Nephron (organoid): ENCODE results near the gene TSGA10.
"Not testable (repeated sequence)": the region's sequence is repeated elsewhere in the genome, so short reads cannot be mapped to it uniquely, and the experiment has no call there.

Experiments
- H3K27ac Mint-ChIP-seq, 3 experiments: 2 replicates each; pipeline ENCODE4 v1.8.0; 2020; ENCODE audit warnings: mixed read lengths in 3 of 3, mild to moderate bottlenecking in 2 of 3, moderate library complexity in 1 of 3
- H3K27me3 Mint-ChIP-seq: 2 replicates; pipeline ENCODE4 v1.8.0; 2021; ENCODE audit warnings: low read depth, mild to moderate bottlenecking, moderate library complexity, mixed read lengths
- H3K36me3 Mint-ChIP-seq: 2 replicates; pipeline ENCODE4 v1.8.0; 2020; ENCODE audit warnings: low read depth, mixed read lengths
- H3K4me1 Mint-ChIP-seq: 2 replicates; pipeline ENCODE4 v1.8.0; 2020; ENCODE audit warnings: mixed read lengths
- H3K4me3 Mint-ChIP-seq, 3 experiments: 2 replicates each; pipeline ENCODE4 v1.8.0; 2020; ENCODE audit warnings: mild to moderate bottlenecking in 3 of 3, mixed read lengths in 3 of 3, moderate library complexity in 2 of 3
- H3K9me3 Mint-ChIP-seq: 2 replicates; pipeline ENCODE4 v1.8.0; 2020; ENCODE audit warnings: mixed read lengths
- CTCF ChIP-seq, 3 experiments: fragments of 200-600 bp; sonication (generic); IDR thresholded peaks; one replicate each; pipeline ENCODE4 v1.5.0; 2021; ENCODE audit warnings: antibody characterized with exemption in 3 of 3; ENCODE audit not compliant: unreplicated experiment in 3 of 3

The TSGA10 gene

GRCh38 chr2:99150706-99151105 lies 4.0 kb downstream of the TSGA10 start:
- Mint-ChIP-seq H3K36me3 (no peaks in the 10 kb centered on the region), H3K4me3 (peak overlapping the region in 1 of 3 experiments; percentile 11), H3K4me1 (peaks cover 17% of the 10 kb centered on the region), H3K27ac (no peak overlapping the region), H3K27me3 (no peaks in the 10 kb centered on the region), H3K9me3 (no peaks in the 10 kb centered on the region)
- TF ChIP-seq CTCF (IDR thresholded peaks at IDR 0.05; ENCODE audit: unreplicated experiment in 3 of 3), result no peak

- peak within 1 kb of the TSS; percentile 86 to 90 (median 88) for H3K27ac Mint-ChIP-seq
- peaks cover 18% of the 10 kb centered on the region for H3K36me3 Mint-ChIP-seq
- no peaks in the 10 kb centered on the region for H3K4me1 Mint-ChIP-seq
- H3K9me3 Mint-ChIP-seq, result peaks cover 3% of the 10 kb centered on the region
- TF ChIP-seq CTCF (IDR thresholded peaks at IDR 0.05; ENCODE audit: unreplicated experiment in 3 of 3), result no peak
- no peaks in the 10 kb centered on the region for H3K27me3 Mint-ChIP-seq
- H3K4me3 Mint-ChIP-seq, result peak within 1 kb of the TSS; percentile 90 to 98 (median 91)
These were observed 13.3 kb downstream of the TSGA10 start, which contains the start of gene C2orf15 for GRCh38 chr2:99141110-99142108. Gene C2orf15 (plus strand): TSS chr2:99141707. CDS start chr2:99150559, 8,852 bp downstream.

GRCh38 chr2:99140860-99141109 lies 14.0 kb downstream of the TSGA10 start:
- peaks cover 22% of the 10 kb centered on the region for H3K36me3 Mint-ChIP-seq
- peak overlapping the region; percentile 90 to 98 (median 91) for H3K4me3 Mint-ChIP-seq
- no peaks in the 10 kb centered on the region for H3K27me3 Mint-ChIP-seq
- peaks cover 6% of the 10 kb centered on the region for H3K9me3 Mint-ChIP-seq
- H3K27ac Mint-ChIP-seq, result peak overlapping the region; percentile 86 to 90 (median 88)
- no peak for TF ChIP-seq CTCF (IDR thresholded peaks at IDR 0.05; ENCODE audit: unreplicated experiment in 3 of 3)
- H3K4me1 Mint-ChIP-seq, result no peaks in the 10 kb centered on the region

- Mint-ChIP-seq H3K4me3 (peak overlapping the region; percentile 90 to 98 (median 91)), H3K27ac (peak overlapping the region; percentile 86 to 90 (median 88)), H3K36me3 (peaks cover 26% of the 10 kb centered on the region), H3K27me3 (no peaks in the 10 kb centered on the region), H3K9me3 (peaks cover 9% of the 10 kb centered on the region), H3K4me1 (no peaks in the 10 kb centered on the region)
- no peak for TF ChIP-seq CTCF (IDR thresholded peaks at IDR 0.05; ENCODE audit: unreplicated experiment in 3 of 3)
These were observed 14.5 kb downstream of the TSGA10 start for GRCh38 chr2:99140056-99140859.

GRCh38 chr2:99139003-99139402 lies 15.7 kb downstream of the TSGA10 start:
- Mint-ChIP-seq H3K27me3 (no peaks in the 10 kb centered on the region), H3K36me3 (peaks cover 37% of the 10 kb centered on the region), H3K4me3 (peak overlapping the region; percentile 58 to 69 (median 62)), H3K9me3 (peaks cover 16% of the 10 kb centered on the region), H3K27ac (no peak overlapping the region), H3K4me1 (no peaks in the 10 kb centered on the region)
- TF ChIP-seq CTCF (IDR thresholded peaks at IDR 0.05; ENCODE audit: unreplicated experiment in 3 of 3), result no peak

- H3K9me3 Mint-ChIP-seq, result peaks cover 53% of the 10 kb centered on the region
- peaks cover 69% of the 10 kb centered on the region for H3K36me3 Mint-ChIP-seq
- H3K4me3 Mint-ChIP-seq, H3K27me3 Mint-ChIP-seq, H3K27ac Mint-ChIP-seq, H3K4me1 Mint-ChIP-seq: not testable (repeated sequence)
These were observed 19.6 kb downstream of the TSGA10 start for GRCh38 chr2:99135044-99135556.
